Melanocyte of skin (primary cell): ENCODE results near the gene APOA5. TPM values are rescaled to one million over a fixed set of nuclear protein-coding genes. Genes with fewer than 3 reads are reported as not detected.

ENCODE experiments used
- total RNA-seq, 2 donors: library from RNA; depleted of rRNA; stranded (reverse); fragments of >200 nt; gene quantifications; 2 replicates each; pipeline ENCODE4 v1.2.3, GENCODE V29; 2012

Gene APOA5, protein sequence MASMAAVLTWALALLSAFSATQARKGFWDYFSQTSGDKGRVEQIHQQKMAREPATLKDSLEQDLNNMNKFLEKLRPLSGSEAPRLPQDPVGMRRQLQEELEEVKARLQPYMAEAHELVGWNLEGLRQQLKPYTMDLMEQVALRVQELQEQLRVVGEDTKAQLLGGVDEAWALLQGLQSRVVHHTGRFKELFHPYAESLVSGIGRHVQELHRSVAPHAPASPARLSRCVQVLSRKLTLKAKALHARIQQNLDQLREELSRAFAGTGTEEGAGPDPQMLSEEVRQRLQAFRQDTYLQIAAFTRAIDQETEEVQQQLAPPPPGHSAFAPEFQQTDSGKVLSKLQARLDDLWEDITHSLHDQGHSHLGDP
- total RNA-seq: not detected

GRCh38 chr11:116791813-116792143, at the start of gene APOA5:
APOA5 (minus strand) TSS chr11:116791879; CDS start chr11:116791860, 19 bp downstream.

GRCh38 chr11:116837231-116838091, 45.8 kb upstream of the APOA5 start, which contains the start of gene APOA1:
APOA1 (minus strand) TSS chr11:116837622; CDS start chr11:116837387, 235 bp downstream.

GRCh38 chr11:116829525-116830183, 38.0 kb upstream of the APOA5 start, which contains the start of gene APOC3:
APOC3 (plus strand) TSS chr11:116829907; CDS start chr11:116830583, 676 bp downstream.

GRCh38 chr11:116823031-116823843, 31.6 kb upstream of the APOA5 start, which contains the start of gene APOA4:
APOA4 (minus strand) TSS chr11:116823304; CDS start chr11:116823191, 113 bp downstream.

DNA sequence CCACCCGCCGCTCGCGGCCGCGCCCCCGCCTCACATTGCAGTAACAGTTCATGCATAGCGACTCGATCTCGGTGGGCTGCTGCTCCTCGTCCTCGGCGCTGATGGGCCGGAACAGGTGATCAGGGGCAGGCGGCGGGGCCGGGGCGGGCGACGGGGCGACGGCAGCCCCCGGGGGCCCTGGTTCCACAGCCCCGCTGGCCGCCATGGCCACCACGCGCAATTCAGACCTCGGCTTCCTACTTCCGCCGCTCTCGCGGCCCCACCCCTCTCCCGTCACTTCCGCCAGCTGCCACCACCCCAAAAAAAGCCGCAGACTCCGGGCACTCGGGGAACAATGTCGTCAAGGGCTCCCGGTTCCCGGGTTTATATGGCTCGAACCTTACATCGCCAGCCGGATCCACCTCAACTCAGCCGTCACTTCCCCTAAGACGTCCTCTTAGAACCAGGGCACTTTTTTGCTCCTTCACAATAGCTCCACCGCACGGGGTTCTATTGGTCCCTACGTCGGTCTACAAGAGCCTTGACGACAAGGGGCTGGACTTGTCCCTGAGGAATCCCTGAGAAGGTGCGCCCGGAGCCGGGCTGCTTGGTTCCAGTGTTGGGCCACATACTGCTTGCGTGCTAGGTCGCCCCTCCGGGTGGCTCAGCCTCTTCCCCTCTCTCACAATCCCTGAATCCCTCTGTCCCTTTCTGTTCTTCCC, 3.7 kb downstream of the APOA5 start, which contains the start of gene ZPR1:
TSS of gene ZPR1 (minus strand) at position 238 of the 701 bp plus-strand sequence. CDS start at position 205, 33 bp downstream.

DNA sequence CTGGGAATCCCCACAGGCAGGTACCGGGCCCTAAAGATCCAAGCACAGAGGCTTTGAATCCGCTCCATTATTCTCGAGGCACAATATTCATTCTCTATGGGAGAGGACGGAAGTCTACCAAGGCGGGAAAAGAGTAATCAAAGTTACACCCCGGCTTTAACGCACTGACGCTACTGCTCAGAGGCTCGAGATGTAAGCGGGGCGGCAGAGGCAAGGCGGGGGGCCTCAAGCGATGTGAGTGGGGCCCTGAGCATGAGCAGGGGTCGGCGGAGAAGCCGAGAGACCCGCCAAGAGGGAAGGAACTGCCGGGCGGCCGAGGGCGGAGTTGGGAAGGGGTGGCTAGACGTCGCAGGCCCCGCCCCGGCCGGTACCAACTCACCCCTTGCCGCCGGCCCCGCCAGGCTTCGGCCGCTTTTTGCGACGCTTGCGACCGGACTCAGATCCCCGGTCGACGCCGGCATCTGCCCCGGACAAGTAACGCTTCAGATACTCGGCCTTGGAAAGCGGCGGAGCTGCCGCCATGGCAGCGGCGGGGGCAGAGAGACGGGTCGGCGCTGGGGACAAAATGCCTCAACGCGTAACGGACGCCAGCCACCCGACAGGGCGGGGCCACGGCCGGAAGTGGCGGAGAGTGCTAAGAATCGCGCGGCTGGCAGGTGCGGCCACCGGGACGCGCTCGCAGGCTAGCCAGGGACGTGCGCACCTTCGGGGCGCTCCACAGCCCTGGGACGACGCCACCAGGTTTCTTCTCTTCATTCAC, 19.1 kb downstream of the APOA5 start, which contains the start of gene BUD13:
TSS of gene BUD13 (minus strand) at position 545 of the 760 bp plus-strand sequence. CDS start at position 522, 23 bp downstream.

Other genes starting within 250 kb of the APOA5 start
- 10 to 100 TPM; 13.1 to 19.6 TPM for gene BUD13, start 18.9 kb downstream of the APOA5 start, total RNA-seq
- gene ZPR1, start 3.9 kb downstream of the APOA5 start, total RNA-seq: 10 to 100 TPM; 25.1 to 45.3 TPM
- not detected for gene APOA4, start 31.4 kb upstream of the APOA5 start, total RNA-seq
- not detected for gene APOC3, start 38.0 kb upstream of the APOA5 start, total RNA-seq
- not detected for gene APOA1, start 45.7 kb upstream of the APOA5 start, total RNA-seq